Measurements from ENCODE around the gene VPS45.
A peak's percentile ranks its signal among the peaks of the same experiment; 100 is the strongest.
"Not testable (repeated sequence)": the region's sequence is repeated elsewhere in the genome, so short reads cannot be mapped to it uniquely, and the experiment has no call there.

VPS45 gene

DNA sequence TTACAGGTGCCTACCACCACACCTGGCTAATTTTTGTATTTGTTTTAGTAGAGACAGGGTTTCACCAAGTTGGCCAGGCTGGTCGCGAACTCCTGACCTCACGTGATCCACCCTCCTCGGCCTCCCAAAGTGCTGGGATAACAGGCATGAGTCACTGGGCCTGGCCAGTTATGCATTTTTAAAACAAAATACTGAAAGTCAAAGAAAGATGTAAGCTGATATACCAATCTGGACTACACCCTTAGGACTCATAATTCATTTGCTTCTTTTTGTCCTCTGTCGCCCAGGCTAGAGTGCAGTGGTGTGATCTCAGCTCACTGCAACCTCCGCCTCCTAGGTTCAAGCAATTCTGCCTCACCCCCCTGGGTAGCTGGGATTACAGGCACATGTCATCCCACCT lies 67.8 kb downstream of the VPS45 start:
- DNase-seq = not testable (repeated sequence)

DNA sequence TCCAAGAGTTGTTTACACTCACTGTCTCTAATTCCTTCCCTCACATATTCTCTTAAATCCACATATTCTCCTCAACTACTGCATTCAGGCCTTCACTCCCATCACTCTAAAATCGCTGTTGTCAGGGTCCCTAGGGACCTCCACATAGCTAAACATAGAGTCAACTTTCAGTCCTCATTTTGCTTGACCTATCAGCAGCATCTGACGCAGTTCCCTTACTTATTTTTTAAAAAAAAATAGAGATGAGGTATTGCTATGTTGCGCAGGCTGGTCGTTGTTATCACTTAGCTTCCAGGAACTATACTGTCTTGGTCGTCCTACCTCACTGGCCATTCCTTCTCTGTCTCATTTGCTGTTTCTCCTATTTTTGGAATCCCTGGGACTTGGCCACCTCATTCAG lies 70.5 kb downstream of the VPS45 start:
- DNase-seq = no peak

DNA sequence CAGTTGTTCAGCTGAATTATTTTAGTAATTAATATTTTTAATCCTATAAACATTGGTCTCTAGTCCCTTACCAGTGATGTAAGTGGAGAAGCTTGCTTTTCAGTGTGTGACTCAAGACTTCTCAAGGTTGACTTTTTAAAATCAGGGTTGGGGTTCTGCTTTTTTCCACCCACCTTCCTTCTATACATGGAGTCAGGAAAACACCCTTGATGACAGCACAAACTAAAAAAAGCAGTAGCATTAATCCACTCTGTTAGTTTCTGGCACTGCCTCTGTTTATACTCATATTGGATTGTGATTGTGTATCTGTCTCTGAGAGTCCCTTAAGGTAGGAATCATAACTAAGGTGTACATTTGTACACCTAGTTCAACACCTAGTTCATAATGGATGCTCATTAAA lies 73.9 kb downstream of the VPS45 start:
- no peak for DNase-seq

DNA sequence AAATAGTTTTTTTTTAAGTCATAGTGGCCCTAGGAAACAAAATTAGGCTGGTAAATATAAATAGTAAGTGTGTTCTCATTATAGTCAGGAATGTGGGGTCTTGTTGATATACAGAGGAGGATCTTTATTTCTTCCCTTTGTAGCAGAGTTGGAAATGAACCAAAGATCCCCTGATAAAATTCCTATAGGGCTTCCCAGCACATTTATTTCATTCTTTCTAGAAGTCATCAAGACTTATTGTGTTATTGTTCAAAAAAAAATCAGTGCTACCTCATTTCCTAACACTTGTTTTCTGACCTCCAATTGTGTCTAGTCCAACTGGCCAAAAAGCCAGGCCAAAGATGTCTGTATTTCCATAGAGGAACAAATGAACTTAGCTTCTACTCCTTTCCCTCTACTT lies 74.5 kb downstream of the VPS45 start:
- no peak for DNase-seq

DNA sequence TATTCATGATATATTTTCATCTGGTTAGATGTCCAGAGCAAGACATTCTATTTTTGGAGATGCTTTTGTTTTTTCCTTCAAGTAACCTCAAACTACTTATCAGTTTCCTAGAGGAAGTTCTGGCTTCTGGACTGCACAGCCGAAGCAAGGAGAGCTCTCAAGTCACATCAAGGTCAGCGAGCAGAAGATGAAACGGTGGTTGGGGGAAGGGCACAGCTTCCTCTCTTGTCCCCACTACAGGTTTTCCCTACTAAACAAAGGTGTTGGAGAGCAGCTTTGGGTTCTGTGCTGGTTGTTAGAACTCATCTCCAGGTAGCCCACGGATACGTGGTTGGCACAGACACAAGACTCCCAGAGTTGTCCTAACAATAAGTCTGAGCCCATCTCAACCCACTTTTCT lies 77.0 kb downstream of the VPS45 start:
- DNase-seq = no peak

DNA sequence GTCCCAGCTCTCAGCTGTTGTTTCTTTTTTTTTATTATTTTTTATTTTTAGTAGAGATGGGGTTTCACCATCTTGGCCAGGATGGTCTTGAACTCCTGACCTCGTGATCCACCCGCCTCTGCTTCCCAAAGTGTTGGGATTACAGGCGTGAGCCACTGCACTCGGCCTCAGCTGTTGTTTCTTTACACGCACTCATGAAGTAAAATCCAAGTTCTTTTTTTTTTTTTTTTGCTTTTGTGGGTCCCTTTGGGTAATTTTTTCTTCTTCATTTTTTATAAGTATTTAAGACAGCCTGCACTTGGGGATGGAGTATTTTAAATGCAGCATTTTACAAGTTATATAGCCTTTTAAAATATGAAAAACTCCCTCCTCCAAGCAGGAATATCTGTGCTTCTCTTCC lies 78.4 kb downstream of the VPS45 start:
- DNase-seq = not testable (repeated sequence)

DNA sequence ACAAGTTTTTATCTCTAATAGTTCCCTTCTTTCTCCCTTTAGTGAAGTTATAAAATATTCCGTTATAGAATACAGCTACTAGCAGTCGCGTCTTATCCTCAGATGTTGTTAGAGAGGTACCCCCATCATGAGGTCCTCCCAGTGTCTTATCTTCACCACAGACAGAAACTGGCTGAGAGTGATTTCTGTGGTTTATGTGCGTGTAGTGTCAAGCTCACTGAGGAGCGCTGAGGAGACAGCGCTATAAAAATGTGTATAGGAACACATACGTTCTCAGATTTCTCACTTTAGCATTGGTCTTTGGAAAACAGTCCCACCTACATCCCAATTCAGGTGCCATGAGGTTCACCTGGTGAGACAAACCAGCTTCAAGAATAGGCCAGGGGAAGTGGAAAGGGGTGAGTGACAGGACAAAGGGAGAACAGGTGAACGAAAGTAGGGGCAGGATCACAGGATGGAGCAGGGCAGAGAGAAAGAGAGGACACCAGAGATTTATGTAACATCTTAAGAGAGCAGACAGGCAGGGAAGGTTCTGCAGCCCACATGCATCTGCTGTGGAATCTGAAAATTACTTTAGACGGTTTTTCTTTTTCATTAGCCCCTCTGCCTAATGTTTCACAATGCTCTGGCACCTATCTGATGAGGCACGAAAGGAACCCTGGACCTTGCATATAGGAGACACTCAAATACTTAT lies 79.4 kb downstream of the VPS45 start:
- no peak for DNase-seq

DNA sequence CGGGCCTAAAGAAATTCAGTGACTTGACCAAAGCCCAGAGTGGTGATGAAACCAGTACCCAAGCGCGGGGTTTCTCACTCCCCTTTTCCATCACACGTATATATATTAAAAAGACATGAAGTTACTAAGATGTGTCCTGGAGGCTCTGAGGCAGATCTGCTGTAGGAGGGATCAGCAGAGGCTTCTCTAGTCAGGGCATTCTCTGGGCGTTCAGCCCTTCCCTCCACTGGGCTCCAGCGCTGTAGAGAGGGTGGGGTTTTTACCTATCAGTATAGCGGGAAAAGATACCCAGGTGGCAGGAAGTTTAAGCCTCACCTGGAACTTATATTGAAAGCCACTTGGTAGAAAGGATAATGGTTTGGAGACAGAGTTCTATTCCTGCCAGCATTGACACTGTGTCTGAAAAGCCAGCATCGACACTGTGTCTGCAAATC lies 81.3 kb downstream of the VPS45 start:
- DNase-seq = no peak

DNA sequence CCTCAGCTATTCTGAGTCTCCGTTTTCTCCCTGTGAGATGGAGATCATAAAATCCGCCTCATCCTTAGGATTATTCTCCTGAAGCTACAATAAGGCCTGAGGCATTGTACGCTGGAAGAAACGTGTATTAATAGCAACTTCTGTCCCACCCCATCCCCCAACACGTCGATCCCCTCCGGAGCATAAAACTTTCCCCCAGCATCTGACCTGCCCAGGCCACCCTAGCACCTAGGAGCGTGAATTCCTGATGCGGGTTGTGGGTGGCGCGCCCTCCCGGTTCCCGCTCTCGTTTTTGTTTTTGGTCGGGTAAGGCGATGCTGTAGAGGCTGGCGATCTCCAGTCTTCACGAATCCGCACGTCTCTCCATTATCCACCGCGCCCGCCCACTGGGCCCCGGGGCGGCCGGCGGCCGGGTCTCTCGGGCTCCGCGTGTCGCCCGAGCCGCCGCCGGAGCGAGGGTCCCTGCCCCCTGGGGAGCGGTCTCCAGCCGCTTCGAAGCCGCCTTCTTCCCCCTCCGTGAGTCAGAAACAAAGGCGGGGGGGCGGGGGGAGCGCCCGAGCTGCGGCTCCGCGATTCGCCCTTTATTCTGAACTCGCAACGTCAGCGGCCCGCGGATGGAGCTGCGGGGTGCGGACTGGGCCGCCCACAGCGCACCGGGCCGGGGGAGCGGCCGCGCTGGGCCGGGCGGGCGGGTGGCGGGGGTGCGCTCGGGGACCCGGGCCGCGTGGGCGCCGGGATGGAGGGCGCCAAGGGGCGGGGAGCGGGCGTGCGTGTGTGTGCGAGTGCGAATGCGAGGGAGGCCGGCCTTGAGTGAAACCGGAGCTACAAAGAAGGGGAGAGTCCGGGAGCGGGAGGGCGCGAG lies 81.9 kb downstream of the VPS45 start, which contains the start of gene PLEKHO1:
Gene PLEKHO1 (plus strand): TSS at position 646 of the 862 bp plus-strand sequence. CDS start 342 bp downstream, outside the sequence.
- peak; percentile 79 for DNase-seq

DNA sequence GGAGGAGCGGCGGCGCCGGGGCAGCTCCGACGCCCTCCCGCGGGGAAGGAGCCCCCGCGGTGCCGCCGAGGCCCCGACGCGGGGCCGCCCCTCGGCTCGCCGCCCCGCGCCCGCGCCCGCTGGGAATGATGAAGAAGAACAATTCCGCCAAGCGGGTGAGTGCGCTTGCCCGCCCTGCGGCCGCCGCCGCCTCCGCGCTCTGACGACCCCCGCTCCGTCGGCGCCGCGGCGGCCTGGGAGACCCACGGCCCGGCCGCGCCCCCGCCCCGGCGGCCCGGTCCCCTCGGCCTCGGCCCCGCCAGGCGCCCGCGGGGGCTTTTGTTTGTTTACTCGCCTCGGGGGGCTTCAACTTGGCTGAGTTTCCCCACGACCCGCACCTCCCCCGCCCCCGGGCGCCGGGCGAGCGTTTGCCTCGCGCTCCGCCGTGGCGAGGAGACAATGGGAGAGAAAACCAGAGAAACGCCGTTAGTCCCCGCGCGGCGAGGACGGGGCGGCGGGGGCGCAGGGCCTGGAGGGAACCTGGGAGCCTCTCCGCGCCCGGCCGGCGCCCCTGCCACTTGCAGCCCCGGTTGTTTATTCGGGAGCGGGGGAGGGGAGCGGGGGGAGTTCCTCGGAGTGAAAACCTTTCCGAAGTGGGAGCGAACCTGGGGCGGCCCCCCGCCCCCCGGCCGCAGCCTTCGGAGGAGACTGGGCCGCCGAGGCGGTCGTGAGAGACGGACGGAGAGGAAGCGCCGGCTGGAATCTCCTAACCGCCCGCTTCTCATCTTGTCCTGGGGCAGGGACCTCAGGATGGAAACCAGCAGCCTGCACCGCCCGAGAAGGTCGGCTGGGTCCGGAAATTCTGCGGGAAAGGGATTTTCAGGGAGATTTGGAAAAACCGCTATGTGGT lies 82.8 kb downstream of the VPS45 start:
- DNase-seq = no peak

DNA sequence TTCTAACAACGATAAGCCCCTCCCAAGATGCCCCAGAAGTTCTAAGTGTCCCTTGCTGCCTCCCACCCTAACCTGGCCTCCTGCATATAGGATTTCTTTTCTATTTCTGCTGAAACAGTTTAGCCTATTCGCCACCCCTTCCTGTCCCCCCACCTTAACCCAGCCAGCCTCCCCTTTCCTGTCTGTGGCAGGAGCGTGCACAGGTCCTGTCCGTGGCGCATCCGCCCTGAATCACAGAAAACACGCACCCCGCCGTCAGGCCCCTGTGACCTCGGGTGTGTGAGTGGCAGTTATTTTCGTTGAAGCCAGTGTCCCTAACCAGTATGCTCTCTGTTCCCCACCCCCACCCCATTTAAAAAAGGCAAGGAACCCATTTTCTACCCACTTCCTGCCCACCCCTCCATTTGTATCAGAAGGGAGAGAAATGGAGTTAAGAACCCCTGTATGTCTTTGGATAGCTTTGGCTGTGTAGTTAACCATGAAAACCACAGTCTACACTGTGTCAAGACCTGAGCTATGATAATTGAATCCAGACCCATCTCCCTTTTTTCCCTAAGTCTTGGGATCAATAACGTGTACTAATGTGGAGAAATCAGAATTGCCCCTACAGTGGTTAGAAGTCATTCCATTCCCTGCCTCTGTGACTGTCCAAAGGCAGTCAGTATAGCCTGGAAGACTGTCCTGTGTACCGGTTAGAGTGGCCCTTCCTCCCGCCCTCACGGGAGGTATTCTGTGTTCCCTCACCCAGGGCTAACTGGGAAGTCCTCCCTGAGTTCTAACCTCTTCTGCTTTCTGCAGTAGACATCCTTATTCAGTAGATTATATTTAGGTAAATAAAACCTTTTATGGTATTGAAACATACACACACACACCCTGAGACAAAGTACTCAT lies 84.0 kb downstream of the VPS45 start:
- DNase-seq = peak; percentile 61

DNA sequence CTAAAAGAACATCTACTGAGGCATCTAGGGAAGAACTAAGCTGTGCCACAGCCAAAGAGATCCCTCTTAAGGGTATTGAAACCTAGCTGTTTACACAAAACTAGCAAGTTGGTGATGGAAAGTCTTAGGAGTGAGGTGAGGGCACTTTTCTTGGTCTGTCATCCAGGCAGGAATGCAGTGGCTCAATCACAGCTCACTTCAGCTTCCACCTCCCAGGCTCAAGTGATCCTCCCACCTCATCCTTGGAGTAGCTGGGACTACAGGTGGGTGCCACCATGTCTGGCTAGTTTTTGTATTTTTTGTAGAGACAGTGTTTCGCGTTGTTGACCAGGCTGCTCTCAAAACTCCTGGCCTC lies 84.6 kb downstream of the VPS45 start:
- DNase-seq = no peak

DNA sequence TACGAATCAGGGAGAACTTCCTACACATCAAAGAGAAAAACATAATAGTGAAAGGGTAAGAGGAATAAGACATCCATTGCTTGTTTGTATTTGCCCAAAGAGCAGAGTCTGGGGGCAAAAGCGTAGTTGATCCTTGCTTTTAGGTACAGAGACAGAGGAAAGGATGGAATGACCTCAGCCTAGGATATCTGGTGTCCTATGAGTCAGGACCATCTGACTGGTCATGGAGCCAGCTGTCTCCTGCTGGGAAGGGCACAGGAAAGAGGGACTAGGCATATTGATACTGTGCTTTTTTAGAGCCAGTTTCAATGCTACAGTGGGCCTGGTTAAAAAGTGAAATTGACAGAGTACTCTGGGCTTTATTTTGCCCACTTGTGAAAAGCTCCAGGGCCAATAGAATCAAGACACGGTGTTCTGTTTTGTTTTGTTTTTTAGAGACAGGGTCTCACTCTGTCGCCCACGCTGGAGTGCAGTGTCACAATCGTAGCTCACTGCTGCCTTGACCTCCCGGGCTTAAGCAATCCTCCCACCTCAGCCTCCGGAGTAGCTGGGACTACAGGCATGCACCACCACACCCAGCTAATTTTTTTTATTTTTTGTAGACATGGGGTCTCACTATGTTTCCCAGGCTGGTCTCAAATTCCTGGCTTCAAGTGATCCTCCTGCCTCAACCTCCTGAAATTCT lies 85.3 kb downstream of the VPS45 start:
- DNase-seq = no peak

DNA sequence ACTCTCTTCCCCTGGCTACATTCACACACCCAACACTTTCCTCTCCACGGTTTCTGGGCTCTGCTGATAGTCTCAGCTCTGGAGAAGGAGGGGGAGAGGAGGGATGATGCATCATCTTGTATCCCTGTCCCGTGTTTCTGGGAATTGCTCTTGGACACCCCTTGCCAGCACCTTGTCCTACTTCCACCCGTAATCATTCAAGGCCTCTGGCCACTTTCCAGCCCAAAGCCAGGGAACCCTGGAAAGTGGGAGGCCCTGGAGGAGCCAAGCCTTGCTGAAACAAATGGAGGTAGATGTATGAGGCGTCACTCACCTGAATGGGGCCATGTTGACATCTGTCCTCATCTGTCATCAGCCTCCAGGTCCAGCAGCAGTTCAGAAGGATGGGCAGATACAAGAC lies 86.6 kb downstream of the VPS45 start:
- no peak for DNase-seq

DNA sequence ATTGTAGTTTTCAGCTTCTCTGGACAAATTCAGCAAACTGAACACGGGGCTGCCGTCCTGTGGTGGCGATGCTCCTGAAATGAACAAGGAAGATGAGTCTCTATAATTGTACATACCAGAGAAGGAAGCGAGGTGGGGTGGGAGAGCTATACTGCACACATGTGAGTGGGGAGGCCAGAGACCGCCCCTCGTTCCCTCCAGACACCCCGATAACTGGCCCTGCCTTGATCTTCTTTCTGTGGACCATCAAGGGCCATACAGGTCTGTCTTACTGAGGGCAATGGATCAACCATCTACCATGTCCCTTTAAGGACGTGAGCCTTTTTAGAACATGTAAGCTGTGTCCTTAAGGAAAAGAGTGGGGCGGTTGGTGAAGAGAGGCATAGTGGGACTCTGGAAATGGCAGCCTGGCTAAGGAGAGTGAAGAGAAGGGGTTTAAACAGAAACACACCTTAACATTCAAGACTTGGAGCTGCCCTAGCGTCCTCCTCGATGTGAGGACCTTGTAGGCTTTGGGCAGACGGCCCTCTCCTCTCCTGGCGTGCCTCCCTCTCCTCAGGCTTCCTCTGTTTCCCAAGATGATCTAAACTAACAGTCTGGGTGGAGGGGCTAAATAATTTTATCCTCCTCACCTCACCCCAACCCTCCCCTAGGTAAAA lies 88.0 kb downstream of the VPS45 start:
- DNase-seq = no peak

DNA sequence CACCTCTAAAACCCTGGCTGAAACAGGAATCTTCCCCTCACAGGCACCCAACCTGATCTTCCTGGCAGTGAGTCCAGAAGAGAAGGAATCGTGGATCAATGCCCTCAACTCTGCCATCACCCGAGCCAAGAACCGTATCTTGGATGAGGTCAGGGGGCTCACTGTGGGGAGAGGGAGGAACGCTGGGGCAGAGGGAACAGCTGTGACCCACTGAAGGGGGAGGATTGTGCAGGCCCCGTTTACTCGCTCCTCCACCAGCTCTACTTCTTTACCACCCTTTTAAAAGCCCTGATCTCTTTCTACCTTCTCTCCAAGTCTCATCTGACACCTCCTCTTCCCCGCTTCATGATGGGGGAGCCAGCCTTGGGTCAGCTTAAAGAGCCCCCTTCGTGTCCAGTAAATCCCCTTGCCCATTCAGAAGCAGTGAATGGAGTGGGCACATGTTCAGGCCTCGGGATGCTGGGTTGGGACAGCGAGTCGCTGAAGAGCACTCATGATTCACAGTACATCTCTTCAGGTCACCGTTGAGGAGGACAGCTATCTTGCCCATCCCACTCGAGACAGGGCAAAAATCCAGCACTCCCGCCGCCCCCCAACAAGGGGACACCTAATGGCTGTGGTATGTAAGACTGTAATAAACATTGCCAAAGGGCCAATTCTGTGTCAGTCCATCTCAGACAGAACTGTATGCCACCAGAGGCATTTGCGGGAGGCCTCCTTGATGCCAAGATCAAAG lies 89.5 kb downstream of the VPS45 start:
- no peak for DNase-seq

DNA sequence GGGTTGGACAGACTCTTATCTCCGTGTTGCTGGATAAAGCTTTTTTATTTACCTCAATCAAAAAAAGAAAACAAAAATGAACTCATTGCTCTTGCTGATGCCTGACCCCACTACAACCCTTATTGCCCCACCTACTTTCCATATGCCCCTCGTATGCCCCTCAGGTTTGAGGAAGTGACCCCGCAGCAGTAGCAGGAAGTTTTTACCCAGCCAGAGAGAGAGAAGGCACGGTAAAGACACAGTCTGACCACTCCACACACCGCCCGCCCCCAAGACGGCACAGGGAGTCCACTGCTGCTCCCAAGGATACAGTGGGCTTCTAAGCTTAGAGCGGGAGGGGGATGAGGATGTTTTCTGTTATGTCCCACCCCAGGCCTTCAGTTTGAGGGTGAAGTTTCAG lies 92.0 kb downstream of the VPS45 start:
- no peak for DNase-seq

DNA sequence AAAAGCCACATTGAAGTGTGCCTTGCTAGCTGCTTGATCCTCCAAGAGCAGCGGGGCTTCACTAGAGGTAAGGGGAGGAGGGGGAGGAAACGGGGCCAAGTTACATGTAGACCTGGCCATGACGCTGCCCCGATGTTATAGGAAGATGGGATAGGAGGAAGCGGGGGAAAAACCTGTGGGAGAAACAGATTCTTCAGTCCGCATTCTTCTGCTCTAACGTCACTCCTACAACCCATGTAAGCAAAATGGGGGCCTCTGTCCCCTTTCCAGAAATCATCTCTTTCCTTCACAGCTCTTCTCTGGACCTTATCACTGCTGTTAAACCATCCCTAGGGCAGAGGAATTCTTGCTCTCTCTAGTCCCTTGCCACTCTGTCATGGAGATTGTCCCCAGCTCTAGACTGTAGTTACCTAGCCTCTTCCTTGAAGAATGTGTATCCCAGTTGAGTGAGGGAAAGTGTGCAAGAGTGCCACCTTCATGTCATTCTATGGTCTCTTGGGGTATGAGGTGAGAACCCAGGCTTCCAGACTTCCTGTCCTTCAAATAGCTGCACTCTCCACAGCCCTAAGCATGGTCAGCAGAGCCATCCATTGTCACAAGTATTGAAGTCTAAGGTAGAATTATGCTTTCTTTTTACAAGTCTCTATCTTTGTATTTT lies 93.5 kb downstream of the VPS45 start:
- no peak for DNase-seq

DNA sequence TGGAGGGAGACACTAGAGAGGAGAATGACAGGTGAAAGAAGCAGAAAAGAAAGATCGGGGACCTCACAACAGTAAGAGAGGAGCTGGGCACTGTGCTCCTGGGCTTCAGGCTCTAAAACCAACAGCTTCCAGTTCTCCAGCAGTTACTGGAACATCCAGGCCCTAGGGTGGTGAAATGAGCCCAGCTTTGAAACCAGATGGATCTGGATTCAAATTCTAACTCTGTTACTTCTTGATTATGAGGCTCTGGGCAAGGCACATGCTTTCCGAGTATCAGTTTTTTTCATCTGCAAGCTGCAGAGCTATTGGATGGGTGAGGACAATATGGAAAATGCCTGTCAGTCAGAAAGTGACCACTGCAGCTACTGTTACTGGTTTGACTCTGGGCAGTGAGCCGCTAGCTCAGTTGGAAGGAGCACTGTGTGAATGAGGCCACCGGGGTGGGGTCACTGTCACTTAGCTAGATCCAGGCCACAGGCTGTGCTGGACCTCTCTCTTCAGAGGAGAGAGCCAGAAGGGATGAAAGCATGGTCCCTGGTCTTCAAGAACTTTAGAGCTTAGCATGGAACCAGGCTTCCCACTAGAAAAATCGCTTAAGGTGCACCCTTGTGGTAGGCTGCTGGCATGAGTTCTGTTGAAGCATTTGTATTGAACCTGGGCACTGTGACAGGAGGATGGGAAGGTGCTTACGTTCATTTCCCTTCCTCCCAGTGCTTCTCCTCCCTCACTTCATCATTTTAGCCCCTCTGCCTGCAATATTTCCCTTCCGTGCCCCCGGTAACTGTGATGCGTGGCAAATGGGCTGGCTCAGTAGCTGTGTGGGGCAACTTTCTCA lies 94.4 kb downstream of the VPS45 start:
- DNase-seq = peak; percentile 25

Data from activated CD4-positive, alpha-beta T cell treated with anti-CD3 and anti-CD28 coated beads, Interleukin-2, Interleukin-6, amounts not matched to agents 100 ng/mL and 50 ng/mL, durations not matched to agents 16 hours and 8 hours (primary cell).